PFSK-1 (cell line): ENCODE results near the gene PLXNA1.

ENCODE experiments used
- FOXP2 ChIP-seq: optimal IDR thresholded peaks from 2 replicates; pipeline ENCODE3; 2011; ENCODE audit warnings: borderline replicate concordance, control low read depth, inconsistent platforms; ENCODE audit not compliant: insufficient read depth; ENCODE audit errors: extremely low read length, extremely low read depth
- POLR2AphosphoS5 ChIP-seq: IDR thresholded peaks from 2 replicates; pipeline ENCODE4 v1.6.1; 2012; ENCODE audit warnings: low read depth, mild to moderate bottlenecking, control low read depth, low read length, moderate library complexity
- REST ChIP-seq, 2 experiments: IDR thresholded peaks; 2 replicates each; pipeline versions ENCODE4 v1.6.1 to v1.8.0; 2011 to 2012; ENCODE audit warnings: low read depth in 2 of 2, low read length in 2 of 2, control low read depth in 1 of 2, inconsistent platforms in 1 of 2, mild to moderate bottlenecking in 1 of 2, moderate library complexity in 1 of 2; ENCODE audit not compliant: insufficient read depth in 1 of 2
- SIN3A ChIP-seq: IDR thresholded peaks from 2 replicates; pipeline ENCODE4 v1.6.1; 2012; ENCODE audit warnings: mild to moderate bottlenecking, low read length, moderate library complexity, borderline replicate concordance; ENCODE audit not compliant: insufficient read depth
- TAF1 ChIP-seq: IDR thresholded peaks from 2 replicates; pipeline ENCODE4 v1.6.1; 2012; ENCODE audit warnings: low read length, control low read depth, borderline replicate concordance; ENCODE audit not compliant: insufficient read depth

Gene PLXNA1

GRCh38 chr3:126937533-126937932 lies 45.4 kb upstream of the PLXNA1 start:
- no peak for TF ChIP-seq SIN3A

- no peak for TF ChIP-seq REST (IDR thresholded peaks at IDR 0.05; ENCODE audit: insufficient read depth in 1 of 2, low read depth in 2 of 2, low read length in 2 of 2)
- no peak for TF ChIP-seq POLR2AphosphoS5
- TF ChIP-seq SIN3A = no peak
- TF ChIP-seq TAF1 = no peak
- no peak for TF ChIP-seq FOXP2
Measured at GRCh38 chr3:126937973-126938372, 44.9 kb upstream of the PLXNA1 start.

- no peak for TF ChIP-seq SIN3A
- no peak for TF ChIP-seq REST (IDR thresholded peaks at IDR 0.05; ENCODE audit: insufficient read depth in 1 of 2, low read depth in 2 of 2, low read length in 2 of 2)
- TF ChIP-seq POLR2AphosphoS5 = no peak
- TF ChIP-seq FOXP2 = no peak
- no peak for TF ChIP-seq TAF1
Measured at GRCh38 chr3:126938520-126939337, 44.2 kb upstream of the PLXNA1 start.

- TF ChIP-seq TAF1 (no peak), SIN3A (no peak), POLR2AphosphoS5 (no peak), FOXP2 (no peak), REST (IDR thresholded peaks at IDR 0.05; ENCODE audit: insufficient read depth in 1 of 2, low read depth in 2 of 2, low read length in 2 of 2) (no peak)
Measured at GRCh38 chr3:126939338-126939718, 43.6 kb upstream of the PLXNA1 start.

GRCh38 chr3:126939733-126940132 lies 43.2 kb upstream of the PLXNA1 start:
- TF ChIP-seq SIN3A (no peak), POLR2AphosphoS5 (no peak), REST (IDR thresholded peaks at IDR 0.05; ENCODE audit: insufficient read depth in 1 of 2, low read depth in 2 of 2, low read length in 2 of 2) (no peak), TAF1 (no peak), FOXP2 (no peak)
